Nephron progenitor cell (in vitro differentiated cells): Measurements from ENCODE around the gene ABAT.

Experiments
- DNase-seq: peaks from one replicate; pipeline ENCODE4 v3.0.0; 2021
- H3K27ac Mint-ChIP-seq: 2 replicates; pipeline ENCODE4 v1.8.0; 2021; ENCODE audit warnings: mild to moderate bottlenecking, moderate library complexity, mixed read lengths
- H3K27me3 Mint-ChIP-seq: 2 replicates; pipeline ENCODE4 v1.8.0; 2021; ENCODE audit warnings: mild to moderate bottlenecking, low read depth, mixed read lengths; ENCODE audit not compliant: poor library complexity
- H3K36me3 Mint-ChIP-seq: 2 replicates; pipeline ENCODE4 v1.8.0; 2021; ENCODE audit warnings: low read depth, mixed read lengths
- H3K4me1 Mint-ChIP-seq: 2 replicates; pipeline ENCODE4 v1.8.0; 2021; ENCODE audit warnings: mixed read lengths
- H3K4me3 Mint-ChIP-seq: 2 replicates; pipeline ENCODE4 v1.8.0; 2021; ENCODE audit warnings: mild to moderate bottlenecking, moderate library complexity, mixed read lengths
- H3K9me3 Mint-ChIP-seq: 2 replicates; pipeline ENCODE4 v1.8.0; 2021; ENCODE audit warnings: mild to moderate bottlenecking, moderate library complexity, mixed read lengths
- CTCF ChIP-seq: fragments of 200-600 bp; sonication (generic); IDR thresholded peaks from 2 replicates; pipeline ENCODE4 v1.5.0; 2021; ENCODE audit warnings: antibody characterized with exemption

The ABAT gene

GRCh38 chr16:8720967-8721308 lies 46.5 kb downstream of the ABAT start:
- Mint-ChIP-seq H3K4me3 (no peak overlapping the region), H3K9me3 (peaks cover 28% of the 10 kb centered on the region), H3K36me3 (peaks cover 22% of the 10 kb centered on the region), H3K27ac (no peak overlapping the region), H3K4me1 (peaks cover 10% of the 10 kb centered on the region), H3K27me3 (peaks cover 9% of the 10 kb centered on the region)
- TF ChIP-seq CTCF, result no peak
- DNase-seq, result no peak

- H3K27me3 Mint-ChIP-seq, result peaks cover 8% of the 10 kb centered on the region
- no peak for TF ChIP-seq CTCF
- H3K9me3 Mint-ChIP-seq, result peaks cover 33% of the 10 kb centered on the region
- no peak for DNase-seq
- no peak overlapping the region for H3K4me3 Mint-ChIP-seq
- peaks cover 14% of the 10 kb centered on the region for H3K4me1 Mint-ChIP-seq
- H3K36me3 Mint-ChIP-seq, result peaks cover 26% of the 10 kb centered on the region
- H3K27ac Mint-ChIP-seq, result no peak overlapping the region
These were observed 47.1 kb downstream of the ABAT start for GRCh38 chr16:8721336-8722024.

GRCh38 chr16:8722025-8722348 lies 47.6 kb downstream of the ABAT start:
- Mint-ChIP-seq H3K9me3 (peaks cover 33% of the 10 kb centered on the region), H3K4me3 (no peak overlapping the region), H3K27ac (no peak overlapping the region), H3K4me1 (peaks cover 19% of the 10 kb centered on the region), H3K36me3 (peaks cover 31% of the 10 kb centered on the region), H3K27me3 (peaks cover 6% of the 10 kb centered on the region)
- TF ChIP-seq CTCF, result no peak
- no peak for DNase-seq

GRCh38 chr16:8725513-8726178 lies 51.2 kb downstream of the ABAT start:
- H3K4me3 Mint-ChIP-seq, result peak overlapping the region; percentile 49
- H3K9me3 Mint-ChIP-seq, result peaks cover 22% of the 10 kb centered on the region
- TF ChIP-seq CTCF, result no peak
- peak overlapping the region; percentile 73 for H3K27ac Mint-ChIP-seq
- no peak for DNase-seq
- H3K4me1 Mint-ChIP-seq, result peaks cover 55% of the 10 kb centered on the region
- peaks cover 12% of the 10 kb centered on the region for H3K27me3 Mint-ChIP-seq
- peaks cover 21% of the 10 kb centered on the region for H3K36me3 Mint-ChIP-seq

- no peak for TF ChIP-seq CTCF
- H3K27ac Mint-ChIP-seq, result peak overlapping the region; percentile 61
These were observed 52.9 kb downstream of the ABAT start for GRCh38 chr16:8727131-8727806.

More at GRCh38 chr16:8727131-8727806, 52.9 kb downstream of the ABAT start:
- peaks cover 22% of the 10 kb centered on the region for H3K9me3 Mint-ChIP-seq
- H3K36me3 Mint-ChIP-seq, result peaks cover 30% of the 10 kb centered on the region
- peak; percentile 14 for DNase-seq
- peaks cover 15% of the 10 kb centered on the region for H3K27me3 Mint-ChIP-seq
- H3K4me1 Mint-ChIP-seq, result peaks cover 62% of the 10 kb centered on the region
- H3K4me3 Mint-ChIP-seq, result peak overlapping the region; percentile 31
